Thyroid gland (tissue), 4 donors: ENCODE measurements around the gene RAI1. TPM values are rescaled to one million over a fixed set of nuclear protein-coding genes. Genes with fewer than 3 reads are reported as not detected.
"Not testable (repeated sequence)": the region's sequence is repeated elsewhere in the genome, so short reads cannot be mapped to it uniquely, and the experiment has no call there.

Experiments
- DNase-seq, 2 donors: peaks; one replicate each; pipeline ENCODE4 v3.0.0-alpha.2; 2019
- H3K27ac ChIP-seq, 3 donors: fragments of 200-600 bp; sonication (generic); 1 replicate in 2 of 3; 2 replicates in 1 of 3; pipeline ENCODE4 v1.5.1; 2016 to 2019; ENCODE audit warnings: mild to moderate bottlenecking in 1 of 3, moderate library complexity in 1 of 3
- H3K27me3 ChIP-seq: fragments of 200-600 bp; sonication (generic); one replicate; pipeline ENCODE4 v1.5.1; 2019
- H3K36me3 ChIP-seq, 2 donors: fragments of 200-600 bp; sonication (generic); one replicate each; pipeline ENCODE4 v1.5.1; 2016 to 2019
- H3K4me1 ChIP-seq, 2 donors: fragments of 200-600 bp; sonication (generic); one replicate each; pipeline ENCODE4 v1.5.1; 2017 to 2019
- H3K4me3 ChIP-seq, 3 donors: fragments of 200-600 bp; sonication (generic); replicated peaks in 1 of 3; 1 replicate in 2 of 3; 2 replicates in 1 of 3; pipeline ENCODE4 v1.5.1; 2016; ENCODE audit warnings: mild to moderate bottlenecking in 1 of 3
- H3K9me3 ChIP-seq: fragments of 200-600 bp; sonication (generic); one replicate; pipeline ENCODE4 v1.5.1; 2017
- CTCF ChIP-seq, 6 experiments: fragments of 200-600 bp in 3 of 6; fragments of 450-650 bp in 3 of 6; sonication (generic) in 3 of 6; IDR thresholded peaks; one replicate each; pipeline ENCODE4 v1.5.1; 2016 to 2019; ENCODE audit warnings: antibody characterized with exemption in 6 of 6, mild to moderate bottlenecking in 2 of 6, inconsistent platforms in 1 of 6, moderate library complexity in 1 of 6
- POLR2A ChIP-seq, 2 donors: fragments of 450-650 bp; IDR thresholded peaks; one replicate each; pipeline ENCODE4 v1.6.1; 2017; ENCODE audit warnings: antibody characterized with exemption in 2 of 2, mild to moderate bottlenecking in 2 of 2, moderate library complexity in 1 of 2
- WGBS, 2 donors: methylation state at CpG; one replicate each; pipeline ENCODE4 v1.1.5; 2017; 5-methylcytosine and 5-hydroxymethylcytosine counted together
- intact Hi-C: fragments of 100-400 bp; cut with DNase I; formaldehyde crosslinking; loops from one replicate; pipeline ENCODE4 v1.15.1; 2023
- total RNA-seq, 4 donors: library from RNA; depleted of rRNA; stranded (reverse); fragments of >200 nt; gene quantifications; one replicate each; pipeline ENCODE4 v1.2.3, GENCODE V29; 2016

Gene RAI1
- total RNA-seq, 4 donors from 2014 or later: 19.1 to 52.3 (median 34.1) TPM

GRCh38 chr17:17805575-17805974 lies 124.3 kb downstream of the RAI1 start:
- Histone ChIP-seq H3K27ac (no peak overlapping the region), H3K27me3 (no peaks in the 10 kb centered on the region), H3K9me3 (no peaks in the 10 kb centered on the region), H3K36me3 (peaks cover 8 to 12% of the 10 kb centered on the region in 2 donors), H3K4me3 (no peak overlapping the region), H3K4me1 (peaks cover 20 to 21% of the 10 kb centered on the region in 2 donors)
- intact Hi-C loops: loop anchor here (5.0 kb wide), 1 partner anchor 123 kb away; the partner anchor contains the start of gene RAI1
- 79 to 81% methylated on average over 6 to 9 of the region's 9 CpGs for WGBS, 2 donors
- DNase-seq: no peak
- no peak for TF ChIP-seq POLR2A (IDR thresholded peaks at IDR 0.05)
- TF ChIP-seq CTCF (IDR thresholded peaks at IDR 0.05): no peak

- Histone ChIP-seq H3K27me3 (no peaks in the 10 kb centered on the region), H3K9me3 (no peaks in the 10 kb centered on the region), H3K36me3 (peaks cover 8 to 12% of the 10 kb centered on the region in 2 donors), H3K4me3 (no peak overlapping the region), H3K4me1 (peaks cover 25% of the 10 kb centered on the region in 2 donors), H3K27ac (no peak overlapping the region)
- no peak for DNase-seq
- TF ChIP-seq POLR2A (IDR thresholded peaks at IDR 0.05): no peak
- no peak for TF ChIP-seq CTCF (IDR thresholded peaks at IDR 0.05)
- intact Hi-C loops: loop anchor here (5.0 kb wide), 1 partner anchor 124 kb away; the partner anchor contains the start of gene RAI1
- WGBS, 2 donors: 92 to 95% methylated on average over 4 of the region's 4 CpGs
Observed at GRCh38 chr17:17806035-17806434, 124.8 kb downstream of the RAI1 start.

GRCh38 chr17:17806611-17807274 lies 125.5 kb downstream of the RAI1 start:
- Histone ChIP-seq H3K27me3 (no peaks in the 10 kb centered on the region), H3K27ac (no peak overlapping the region), H3K4me3 (no peak overlapping the region), H3K9me3 (no peaks in the 10 kb centered on the region), H3K4me1 (peaks cover 28 to 32% of the 10 kb centered on the region in 2 donors), H3K36me3 (peaks cover 8 to 12% of the 10 kb centered on the region in 2 donors)
- no peak for DNase-seq
- 90 to 96% methylated on average over 15 to 16 of the region's 17 CpGs for WGBS, 2 donors
- intact Hi-C loops: loop anchor here (5.0 kb wide), 1 partner anchor 124 kb away; the partner anchor contains the start of gene RAI1
- TF ChIP-seq CTCF (IDR thresholded peaks at IDR 0.05) (no peak), POLR2A (IDR thresholded peaks at IDR 0.05) (no peak)

- peaks cover 8 to 12% of the 10 kb centered on the region in 2 donors for H3K36me3 ChIP-seq
- H3K4me1 ChIP-seq: peaks cover 32 to 37% of the 10 kb centered on the region in 2 donors
- H3K9me3 ChIP-seq: no peaks in the 10 kb centered on the region
- H3K27me3 ChIP-seq: no peaks in the 10 kb centered on the region
- no peak overlapping the region for H3K4me3 ChIP-seq
- DNase-seq: no peak
- WGBS, 2 donors: 100% methylated on average over 4 to 5 of the region's 5 CpGs
- intact Hi-C loops: loop anchor here (5.0 kb wide), 1 partner anchor 125 kb away; the partner anchor contains the start of gene RAI1
- TF ChIP-seq CTCF (IDR thresholded peaks at IDR 0.05) (no peak), POLR2A (IDR thresholded peaks at IDR 0.05) (no peak)
- H3K27ac ChIP-seq: no peak overlapping the region
Observed at GRCh38 chr17:17807440-17807839, 126.2 kb downstream of the RAI1 start.

GRCh38 chr17:17808200-17808599 lies 126.9 kb downstream of the RAI1 start:
- H3K9me3 ChIP-seq, H3K4me3 ChIP-seq, H3K27me3 ChIP-seq, H3K27ac ChIP-seq, DNase-seq: not testable (repeated sequence)
- peaks cover 32 to 37% of the 10 kb centered on the region in 2 donors for H3K4me1 ChIP-seq
- 93 to 98% methylated on average over 5 of the region's 5 CpGs for WGBS, 2 donors
- peaks cover 8 to 12% of the 10 kb centered on the region in 2 donors for H3K36me3 ChIP-seq
- intact Hi-C loops: loop anchor here (5.0 kb wide), 1 partner anchor 126 kb away; the partner anchor contains the start of gene RAI1
